HG03097 (cell line): Measurements from ENCODE around the gene NUMBL.
"Not testable (repeated sequence)": the region's sequence is repeated elsewhere in the genome, so short reads cannot be mapped to it uniquely, and the experiment has no call there.

Experiments used
- ATAC-seq: cut with Tn5 transposase; IDR thresholded peaks from one replicate; pipeline ENCODE4 v1.9.1; 2021; ENCODE audit not compliant: unreplicated experiment, low FRiP score

The NUMBL gene

DNA sequence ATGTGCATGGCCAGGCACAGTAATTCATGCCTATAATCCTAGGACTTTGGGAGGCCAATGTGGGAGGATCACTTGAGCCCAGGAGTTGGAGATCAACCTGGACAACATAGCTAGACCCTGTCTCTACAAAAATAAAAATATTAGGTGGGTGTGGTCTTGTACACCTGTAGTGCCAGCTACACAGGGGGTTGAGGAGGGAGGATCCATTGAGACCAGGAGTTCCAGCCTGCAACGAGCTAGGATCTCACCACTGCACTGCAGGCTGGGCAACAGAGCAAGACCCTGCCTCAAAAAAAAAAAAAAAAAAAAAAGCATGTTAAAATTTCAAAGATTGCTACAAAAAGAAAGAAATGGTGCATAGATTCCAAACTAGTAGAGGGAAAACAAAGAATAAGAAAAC, 52.1 kb downstream of the NUMBL start:
- no peak for ATAC-seq

- no peak for ATAC-seq
Measured at GRCh38 chr19:40633207-40633606, 57.2 kb downstream of the NUMBL start.

DNA sequence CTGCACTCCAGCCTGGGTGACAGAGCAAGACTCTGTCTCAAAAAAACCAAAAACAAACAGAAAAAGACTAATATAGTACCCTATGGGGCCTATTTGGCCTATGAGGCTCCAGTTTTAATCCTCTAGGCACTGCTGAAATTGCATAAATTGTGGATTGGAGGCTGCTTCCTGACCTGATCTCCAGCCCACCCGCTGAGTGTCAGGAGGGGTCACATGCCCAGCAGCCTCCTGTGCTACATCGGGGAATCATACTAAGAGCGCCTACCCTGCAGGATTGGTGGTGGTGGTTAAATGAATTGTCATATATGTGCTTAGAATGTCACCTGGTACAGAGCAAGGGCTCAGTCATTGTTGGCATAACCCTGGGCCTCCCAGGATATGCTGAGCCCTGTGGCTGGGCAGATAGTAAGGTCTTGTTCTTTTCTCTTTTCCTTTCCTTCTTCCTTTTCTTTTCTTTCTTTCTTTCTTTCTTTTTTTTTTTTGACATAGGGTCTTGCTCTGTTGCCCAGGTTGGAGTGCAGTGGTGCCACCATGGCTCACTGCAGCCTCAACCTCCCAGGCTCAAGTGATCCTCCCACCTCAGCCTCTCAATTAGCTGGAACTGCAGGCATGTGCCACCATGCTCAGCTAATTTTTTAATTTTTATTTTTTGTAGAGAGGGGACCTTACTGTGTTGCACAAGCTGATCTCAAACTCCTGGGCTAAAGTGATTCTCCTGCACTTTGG, 58.0 kb downstream of the NUMBL start:
- ATAC-seq, result no peak

- no peak for ATAC-seq
Measured at GRCh38 chr19:40630571-40631160, 59.8 kb downstream of the NUMBL start.

GRCh38 chr19:40629346-40629745, 61.1 kb downstream of the NUMBL start:
- no peak for ATAC-seq

GRCh38 chr19:40627486-40628279, 62.8 kb downstream of the NUMBL start:
- no peak for ATAC-seq

GRCh38 chr19:40626918-40627317, 63.5 kb downstream of the NUMBL start:
- ATAC-seq, result no peak

DNA sequence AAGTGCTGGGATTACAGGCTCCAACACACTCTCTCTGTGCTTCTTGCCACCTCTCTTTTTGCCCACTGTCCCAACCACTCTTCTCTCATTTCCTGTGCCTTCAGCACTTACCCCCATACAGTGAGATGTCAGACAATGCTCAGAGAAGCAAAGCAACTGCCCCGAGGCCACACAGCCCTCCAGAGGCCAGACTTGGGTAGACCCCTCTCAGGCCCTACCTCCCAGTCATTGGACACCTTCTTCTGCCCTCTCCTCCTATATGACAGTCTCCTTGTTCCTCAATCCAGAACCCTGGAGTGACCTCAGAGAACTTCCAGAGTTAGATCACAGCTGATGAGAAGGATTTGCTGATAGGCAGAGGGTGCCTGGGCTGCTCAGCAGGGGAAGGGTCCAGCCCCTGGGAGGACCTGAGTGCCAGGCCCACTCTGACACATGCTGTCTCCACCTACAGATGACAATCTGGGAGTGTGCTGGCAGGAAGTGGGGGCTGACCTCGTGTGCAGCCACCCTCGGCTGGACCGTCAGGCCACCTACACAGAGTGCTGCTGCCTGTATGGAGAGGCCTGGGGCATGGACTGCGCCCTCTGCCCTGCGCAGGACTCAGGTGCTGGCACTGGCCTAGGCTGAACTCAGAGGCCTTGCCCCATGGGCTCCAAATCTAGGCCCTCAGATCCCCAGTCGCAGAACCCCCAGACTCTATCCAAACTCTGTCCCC, 64.9 kb downstream of the NUMBL start:
- no peak for ATAC-seq

GRCh38 chr19:40624369-40625153, 65.9 kb downstream of the NUMBL start:
- ATAC-seq, result not testable (repeated sequence)

- ATAC-seq, result no peak
Measured at GRCh38 chr19:40623403-40624251, 66.8 kb downstream of the NUMBL start.

DNA sequence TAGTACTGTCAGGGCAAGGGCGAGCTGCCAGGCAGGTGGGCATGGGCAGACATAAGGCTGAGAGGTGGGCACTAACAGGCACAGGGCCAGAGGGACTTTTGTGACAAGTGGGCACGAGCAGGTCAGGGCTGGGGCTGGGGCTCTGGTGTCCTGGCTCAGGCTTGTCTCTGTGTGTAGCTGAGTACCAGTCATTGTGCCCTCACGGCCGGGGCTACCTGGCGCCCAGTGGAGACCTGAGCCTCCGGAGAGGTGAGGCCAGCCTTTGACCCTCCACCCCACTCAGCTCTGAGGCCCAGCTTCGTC, 67.7 kb downstream of the NUMBL start:
- ATAC-seq, result no peak

- no peak for ATAC-seq
Measured at GRCh38 chr19:40621966-40622772, 68.3 kb downstream of the NUMBL start.

GRCh38 chr19:40621283-40621682, 69.2 kb downstream of the NUMBL start:
- ATAC-seq, result no peak

- no peak for ATAC-seq
Measured at GRCh38 chr19:40620161-40620485, 70.3 kb downstream of the NUMBL start.

GRCh38 chr19:40619333-40620160, 70.9 kb downstream of the NUMBL start:
- ATAC-seq, result no peak

GRCh38 chr19:40617961-40618360, 72.5 kb downstream of the NUMBL start:
- ATAC-seq, result no peak

GRCh38 chr19:40616941-40617340, 73.5 kb downstream of the NUMBL start:
- no peak for ATAC-seq

DNA sequence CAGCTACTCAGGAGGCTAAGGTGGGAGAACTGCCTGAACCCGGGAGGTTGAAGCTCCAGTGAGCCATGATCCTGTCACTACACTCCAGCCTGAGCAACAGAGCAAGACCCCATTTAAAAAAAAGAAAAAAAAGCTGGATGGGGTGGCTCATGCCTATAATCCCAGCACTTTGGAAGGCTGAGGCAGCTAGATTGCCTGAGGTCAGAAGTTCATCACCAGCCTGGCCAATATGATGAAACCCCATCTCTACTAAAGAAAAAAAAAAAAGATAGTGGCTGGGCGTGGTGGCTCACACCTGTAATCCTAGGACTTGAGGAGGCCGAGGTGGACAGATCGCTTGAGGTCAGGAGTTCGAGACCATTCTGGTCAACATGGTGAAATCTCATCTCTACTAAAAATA, 74.3 kb downstream of the NUMBL start:
- ATAC-seq, result no peak
